ENCODE data around the gene HOXD12.

The HOXD12 gene

GRCh38 chr2:176107731-176108181 is 8.2 kb downstream of the HOXD12 start:
- no peak for DNase-seq

GRCh38 chr2:176109192-176109901 is 9.8 kb downstream of the HOXD12 start:
- DNase-seq: no peak

- no peak for DNase-seq
These were observed 10.4 kb downstream of the HOXD12 start for GRCh38 chr2:176109946-176110345.

- DNase-seq: no peak
These were observed 11.1 kb downstream of the HOXD12 start for GRCh38 chr2:176110415-176111308.

- DNase-seq: no peak
These were observed 11.7 kb downstream of the HOXD12 start for GRCh38 chr2:176111309-176111663.

- no peak for DNase-seq
These were observed 12.3 kb downstream of the HOXD12 start for GRCh38 chr2:176111846-176112374.

GRCh38 chr2:176112375-176113302 is 13.0 kb downstream of the HOXD12 start:
- DNase-seq: no peak

- no peak for DNase-seq
These were observed 14.7 kb downstream of the HOXD12 start for GRCh38 chr2:176114120-176114929.

- no peak for DNase-seq
These were observed 15.5 kb downstream of the HOXD12 start for GRCh38 chr2:176114930-176115625.

- DNase-seq: no peak
These were observed 16.6 kb downstream of the HOXD12 start, which contains the start of gene HOXD10 for GRCh38 chr2:176115883-176116813. HOXD10 (plus strand) TSS chr2:176116778; CDS start chr2:176116834, 56 bp downstream.

- DNase-seq: no peak
These were observed 17.7 kb downstream of the HOXD12 start for GRCh38 chr2:176117162-176117822.

- no peak for DNase-seq
These were observed 18.3 kb downstream of the HOXD12 start for GRCh38 chr2:176117823-176118371.

- no peak for DNase-seq
These were observed 19.2 kb downstream of the HOXD12 start for GRCh38 chr2:176118601-176119339.

GRCh38 chr2:176120364-176121189 is 21.0 kb downstream of the HOXD12 start:
- DNase-seq: no peak

- DNase-seq: no peak
These were observed 21.8 kb downstream of the HOXD12 start for GRCh38 chr2:176121190-176122051.

GRCh38 chr2:176122052-176122682 is 22.6 kb downstream of the HOXD12 start:
- DNase-seq: no peak

Data from activated naive CD4-positive, alpha-beta T cell treated with anti-CD3 and anti-CD28 coated beads, Interleukin-2, amount 50 U/mL, for 16 hours (primary cell).